HG02981 (cell line): ENCODE data around the gene MPST.
A peak's percentile ranks its signal among the peaks of the same experiment; 100 is the strongest.

Experiments
- ATAC-seq: cut with Tn5 transposase; IDR thresholded peaks from one replicate; pipeline ENCODE4 v1.9.1; 2021; ENCODE audit warnings: mild to moderate bottlenecking, moderate library complexity; ENCODE audit not compliant: unreplicated experiment

Gene MPST

DNA sequence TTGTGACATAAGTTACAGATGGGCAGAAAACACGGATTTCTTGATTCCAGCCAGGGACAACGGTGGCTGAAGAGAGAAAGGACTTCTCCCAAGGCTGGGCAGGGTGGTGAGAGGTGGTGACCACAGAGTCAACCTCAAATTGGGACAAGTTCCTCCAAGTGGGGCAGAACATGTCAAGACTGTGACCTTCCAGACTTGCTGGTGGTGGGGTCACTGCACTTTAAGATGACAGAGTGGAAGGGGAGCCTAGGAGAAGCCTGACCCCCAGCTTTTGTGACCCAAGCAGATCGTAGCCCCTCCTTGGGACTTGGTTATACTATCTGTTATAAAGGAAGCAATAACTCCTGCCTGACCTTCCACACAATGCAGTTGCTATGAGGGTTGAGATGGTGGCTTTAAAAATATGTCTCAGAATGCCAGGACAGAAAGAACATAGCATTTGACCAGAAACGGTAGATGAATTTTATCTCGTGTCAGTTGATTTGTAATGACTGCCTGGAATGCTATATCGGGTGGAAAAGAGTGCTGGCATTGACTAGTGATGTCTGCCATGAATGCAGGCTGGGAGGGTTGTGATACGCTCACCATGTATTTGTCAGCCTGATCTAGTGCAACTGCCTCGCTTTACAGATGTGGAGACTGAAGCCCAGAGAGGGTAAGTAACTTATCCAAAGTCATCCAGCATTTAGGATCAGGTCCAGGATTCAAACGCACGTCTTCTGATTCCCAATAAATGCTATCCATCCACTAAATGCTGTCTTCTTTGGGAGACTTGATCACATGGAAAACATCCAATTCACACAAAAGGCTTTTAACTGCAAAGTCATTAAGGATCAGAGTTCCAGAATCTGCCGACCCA is 18.6 kb upstream of the MPST start:
- ATAC-seq = no peak

DNA sequence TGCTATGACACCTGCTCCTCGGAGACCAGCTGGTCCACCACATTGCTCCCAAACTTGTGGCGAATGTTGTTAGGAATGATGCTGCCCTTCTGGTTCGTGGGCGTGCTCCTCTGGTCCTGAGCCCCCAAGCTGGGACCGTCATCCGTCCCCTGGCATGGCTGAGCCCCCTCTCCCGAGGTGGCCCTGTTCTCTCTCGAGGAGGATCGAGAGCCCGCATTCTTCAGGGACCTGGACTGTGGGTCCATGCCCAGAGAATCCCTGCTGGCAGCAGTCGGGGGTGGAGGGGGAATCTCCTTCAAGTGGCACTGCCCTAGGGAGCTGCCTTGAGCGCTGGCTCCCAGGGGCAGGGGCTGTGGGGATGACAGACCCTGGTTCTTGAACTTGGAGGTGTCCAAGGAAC is 17.7 kb upstream of the MPST start:
- no peak for ATAC-seq

DNA sequence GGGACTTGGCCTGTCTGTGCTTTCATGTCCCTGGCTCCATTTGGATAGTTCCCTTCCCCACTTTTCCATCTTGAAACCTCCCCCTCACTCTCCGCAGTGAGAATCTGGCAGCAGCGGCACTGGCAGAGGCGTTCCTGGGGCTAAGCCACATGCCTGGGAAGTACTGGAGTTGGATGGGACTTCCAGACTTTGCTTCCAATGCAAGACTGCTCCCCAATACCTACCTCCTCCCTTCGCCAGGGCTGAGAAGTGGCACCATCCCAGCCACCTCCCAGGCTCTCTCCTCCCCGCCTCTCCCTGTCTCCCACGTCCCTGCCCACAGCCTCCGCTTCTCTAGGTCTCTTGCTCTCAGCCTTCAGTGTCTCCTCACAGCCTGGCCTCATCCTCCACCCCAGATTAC is 16.9 kb upstream of the MPST start:
- no peak for ATAC-seq

DNA sequence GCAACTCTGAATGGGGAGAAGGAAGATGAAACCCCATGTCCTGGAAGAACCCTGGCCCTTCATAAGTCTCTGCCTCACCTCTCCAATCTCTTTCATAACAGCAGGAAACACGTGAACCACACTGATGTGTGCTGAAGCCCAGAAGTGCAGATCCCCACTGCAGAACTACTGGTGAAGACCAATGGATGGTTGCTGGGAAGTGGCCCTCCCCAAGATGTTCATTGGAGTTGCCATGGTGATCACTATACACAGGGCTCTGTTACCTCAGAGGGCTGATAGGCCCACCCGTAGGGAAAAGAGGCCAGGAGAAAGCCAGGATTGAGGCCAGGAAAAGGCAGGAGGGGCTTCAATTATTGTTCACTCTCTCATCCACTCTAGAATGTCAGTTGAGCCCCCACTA is 11.9 kb upstream of the MPST start:
- no peak for ATAC-seq

DNA sequence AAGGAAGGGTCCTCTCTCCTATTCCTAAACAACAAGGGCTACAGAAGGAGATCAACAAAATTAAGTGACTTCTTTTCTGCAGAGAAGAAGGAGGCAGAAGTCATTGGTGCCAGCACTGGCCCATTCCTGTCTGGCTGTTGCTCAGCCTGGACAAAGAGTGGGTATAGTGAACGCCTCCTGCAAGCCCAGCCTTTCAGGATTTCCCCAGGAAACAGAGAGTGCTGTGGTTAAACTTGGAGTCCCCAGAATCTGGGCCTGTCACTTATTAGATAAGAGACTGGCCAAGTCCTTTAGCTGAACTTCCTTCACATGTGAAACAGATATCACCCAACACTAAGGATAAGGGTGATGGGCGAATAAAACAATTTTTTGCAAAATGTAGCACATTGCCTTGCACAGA is 11.2 kb upstream of the MPST start:
- no peak for ATAC-seq

DNA sequence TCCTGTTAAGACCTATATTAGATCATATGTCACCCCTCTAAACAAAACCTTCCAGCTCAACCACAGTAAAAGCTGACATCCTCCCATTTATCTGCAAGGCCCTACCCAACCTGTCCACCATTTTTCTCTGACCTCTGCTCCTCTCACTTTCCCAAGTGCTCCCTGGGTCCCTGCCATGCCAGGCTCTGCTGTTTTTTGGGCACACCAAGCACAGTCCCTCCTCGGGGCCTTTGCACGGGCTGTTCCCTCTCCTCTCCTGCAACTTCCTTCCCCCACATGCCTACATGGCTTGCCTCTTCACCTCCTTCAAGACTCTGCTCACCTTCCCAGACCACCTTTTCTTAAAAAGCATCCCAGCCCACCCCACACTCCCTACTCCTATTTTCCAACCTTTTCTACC is 10.1 kb upstream of the MPST start:
- ATAC-seq = no peak

DNA sequence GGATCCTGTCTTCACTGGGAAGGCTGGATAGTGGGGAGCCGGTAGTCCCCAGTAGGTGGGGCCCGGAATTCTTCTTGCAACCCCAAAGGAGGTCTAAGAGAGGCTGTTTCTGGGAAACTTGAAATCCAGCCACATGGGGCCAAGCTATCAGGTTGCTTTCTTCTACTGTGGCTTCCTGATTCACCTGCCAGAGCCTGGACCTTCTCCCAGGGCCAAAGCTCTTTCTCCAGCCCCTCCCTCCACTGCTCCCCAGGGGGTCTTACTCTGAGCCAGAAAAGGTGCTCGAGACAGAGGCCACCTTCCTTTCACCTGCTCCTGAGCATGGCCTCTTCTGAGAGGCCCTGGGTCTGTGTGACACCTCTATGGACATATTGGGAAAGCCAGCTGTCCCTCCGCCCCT is 9.4 kb upstream of the MPST start:
- ATAC-seq = no peak

DNA sequence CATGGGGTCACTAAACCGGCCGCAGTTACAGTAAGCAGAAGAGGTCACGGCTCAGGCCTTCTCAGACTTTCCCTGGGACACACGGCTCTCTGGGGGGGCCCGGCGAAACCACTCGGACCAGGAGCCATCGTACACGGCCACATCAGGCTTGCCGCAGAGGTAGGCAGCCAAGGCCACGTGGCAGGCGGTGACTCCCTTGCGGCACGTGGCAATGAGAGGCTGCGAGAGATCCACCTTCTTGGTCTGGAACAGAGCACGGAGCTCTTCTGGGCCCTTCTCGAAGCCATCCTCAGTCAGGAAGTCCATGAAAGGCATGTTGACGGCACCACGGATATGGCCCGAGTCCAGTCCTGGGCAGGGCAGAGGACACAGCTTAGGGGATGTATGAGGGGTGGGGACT is 8.6 kb upstream of the MPST start:
- no peak for ATAC-seq

DNA sequence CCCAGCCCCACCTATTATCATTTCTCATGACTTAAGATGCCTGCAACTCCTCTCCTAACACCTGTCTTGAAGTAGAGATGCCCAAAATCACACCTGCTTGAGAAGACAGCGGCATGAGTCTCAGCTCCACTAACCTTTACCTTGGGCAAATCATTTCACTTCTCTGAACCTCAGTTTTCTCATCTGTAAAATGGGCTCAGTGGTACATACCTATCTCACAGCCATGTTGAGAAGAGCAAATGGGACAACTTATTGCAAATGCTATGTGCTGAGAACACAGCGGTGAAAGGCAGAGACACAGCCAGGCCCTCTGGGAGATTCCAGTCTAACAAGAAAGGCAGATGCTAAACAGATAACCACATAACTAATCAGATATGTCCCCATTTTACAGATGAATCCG is 8.1 kb upstream of the MPST start:
- ATAC-seq = no peak

DNA sequence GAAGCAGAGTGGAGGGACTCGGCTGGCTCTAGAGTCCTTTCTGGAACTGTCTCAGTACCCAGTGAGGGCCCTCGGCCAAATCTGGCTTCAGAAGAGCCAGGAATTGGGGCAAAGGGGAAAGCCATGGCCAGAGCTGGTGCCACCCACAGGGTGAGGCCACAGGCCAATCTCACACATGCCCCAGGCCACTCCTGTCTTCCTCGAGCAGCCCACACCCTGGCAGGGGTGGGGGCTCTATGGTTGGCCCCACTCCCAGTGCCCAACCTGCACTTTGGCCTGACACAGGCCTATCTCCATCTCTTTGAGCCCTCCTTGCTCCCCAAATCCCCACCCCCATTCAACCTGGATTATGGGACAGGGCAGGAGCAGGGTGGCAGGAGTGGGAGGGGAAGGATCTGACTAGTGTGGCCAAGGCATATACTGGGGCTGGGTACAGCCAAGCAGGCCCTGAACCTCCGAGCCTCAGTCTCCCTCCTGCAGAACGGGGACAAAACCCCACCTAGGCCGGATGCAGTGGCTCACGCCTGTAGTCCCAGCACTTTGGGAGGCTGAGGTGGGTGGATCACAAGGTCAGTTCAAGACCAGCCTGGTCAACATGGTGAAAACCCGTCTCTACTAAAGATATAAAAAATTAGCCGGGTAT is 7.2 kb upstream of the MPST start:
- ATAC-seq = no peak

DNA sequence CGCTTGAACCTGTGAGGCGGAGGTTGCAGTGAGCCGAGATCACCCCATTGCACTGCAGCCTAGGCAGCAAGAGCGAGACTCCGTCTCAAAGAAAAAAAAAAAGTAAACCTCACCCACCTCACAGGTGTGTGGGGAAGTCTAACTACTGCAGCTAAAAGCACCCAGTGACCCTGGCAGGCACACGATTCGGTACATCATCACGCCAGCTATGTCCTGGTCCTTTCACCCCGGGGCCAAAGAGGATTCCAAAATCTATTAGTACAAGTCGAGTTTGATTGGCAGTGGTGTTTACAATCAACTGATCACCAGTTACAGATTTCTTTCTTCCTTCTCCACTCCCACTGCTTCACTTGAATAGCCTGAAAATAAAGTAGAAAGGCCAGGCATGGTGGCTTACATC is 6.6 kb upstream of the MPST start:
- ATAC-seq = no peak

DNA sequence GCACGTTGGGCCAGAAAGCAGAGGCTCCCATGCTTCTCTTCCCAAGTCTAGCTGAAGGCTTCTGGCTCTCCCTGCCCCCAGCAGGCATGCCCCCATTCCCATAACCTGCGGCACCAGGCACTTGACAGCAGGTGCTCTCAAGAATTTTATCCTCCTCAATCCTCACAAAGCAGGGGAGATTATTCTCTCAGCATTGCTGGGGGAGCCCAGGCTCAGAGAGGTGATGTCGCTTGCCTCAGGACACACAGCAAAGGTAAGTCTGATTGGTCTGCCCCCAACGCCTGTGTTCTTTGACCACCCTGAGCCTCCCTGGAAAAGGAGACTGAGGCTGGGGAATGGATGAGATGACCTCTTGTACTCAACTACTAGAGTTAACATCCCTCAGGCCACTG is 5.1 kb upstream of the MPST start:
- no peak for ATAC-seq

DNA sequence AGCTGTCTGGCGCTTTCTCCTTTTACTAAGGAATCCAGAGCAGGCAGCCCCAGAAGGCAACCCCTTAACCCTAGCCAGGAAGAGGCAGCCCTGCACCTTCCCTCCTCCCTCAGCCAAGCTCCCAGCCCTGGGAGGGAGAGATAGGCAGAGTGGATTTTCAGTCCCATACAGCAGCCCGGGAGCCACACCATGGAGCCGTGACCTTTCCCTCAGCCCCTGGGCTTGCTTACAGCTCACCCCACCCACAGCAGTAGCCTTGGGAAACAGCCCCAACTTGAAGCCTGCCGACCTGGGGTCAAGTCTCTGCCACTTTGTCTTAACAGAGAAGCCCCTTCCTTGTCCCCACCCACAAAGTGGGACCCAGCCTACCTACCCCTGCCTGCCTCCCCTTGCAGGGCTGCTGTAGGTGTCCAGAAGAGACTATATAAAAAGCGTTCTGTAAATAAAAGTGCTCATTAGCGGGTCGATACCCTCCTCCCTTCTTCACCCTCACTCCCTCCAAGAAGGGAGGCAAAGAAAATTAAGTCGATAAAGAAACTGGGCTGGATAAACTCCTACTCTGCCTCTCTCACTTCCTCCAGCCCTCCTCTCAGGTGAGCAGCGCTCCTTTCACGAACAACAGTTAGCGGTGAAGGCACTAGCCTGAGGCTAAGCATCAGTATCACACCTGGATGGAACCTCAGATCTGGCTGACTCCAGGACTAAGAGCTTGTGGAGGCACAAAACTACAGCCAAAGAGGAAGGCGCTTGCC is 4.5 kb upstream of the MPST start:
- no peak for ATAC-seq

DNA sequence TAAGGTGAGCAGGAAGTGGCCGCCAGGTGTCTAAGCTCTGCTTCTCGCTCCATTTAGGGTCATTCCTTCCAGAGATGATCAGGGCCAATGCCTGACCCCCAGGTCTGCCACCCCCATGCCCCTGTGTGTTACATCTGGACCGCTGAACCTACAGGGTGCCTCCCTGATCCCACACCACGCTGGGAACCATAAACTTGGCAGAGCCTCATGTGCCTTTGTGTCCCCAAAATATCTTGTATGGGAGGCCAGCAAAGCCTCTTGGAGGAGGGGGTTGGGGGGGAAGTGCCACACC is 4.0 kb upstream of the MPST start:
- ATAC-seq = no peak

DNA sequence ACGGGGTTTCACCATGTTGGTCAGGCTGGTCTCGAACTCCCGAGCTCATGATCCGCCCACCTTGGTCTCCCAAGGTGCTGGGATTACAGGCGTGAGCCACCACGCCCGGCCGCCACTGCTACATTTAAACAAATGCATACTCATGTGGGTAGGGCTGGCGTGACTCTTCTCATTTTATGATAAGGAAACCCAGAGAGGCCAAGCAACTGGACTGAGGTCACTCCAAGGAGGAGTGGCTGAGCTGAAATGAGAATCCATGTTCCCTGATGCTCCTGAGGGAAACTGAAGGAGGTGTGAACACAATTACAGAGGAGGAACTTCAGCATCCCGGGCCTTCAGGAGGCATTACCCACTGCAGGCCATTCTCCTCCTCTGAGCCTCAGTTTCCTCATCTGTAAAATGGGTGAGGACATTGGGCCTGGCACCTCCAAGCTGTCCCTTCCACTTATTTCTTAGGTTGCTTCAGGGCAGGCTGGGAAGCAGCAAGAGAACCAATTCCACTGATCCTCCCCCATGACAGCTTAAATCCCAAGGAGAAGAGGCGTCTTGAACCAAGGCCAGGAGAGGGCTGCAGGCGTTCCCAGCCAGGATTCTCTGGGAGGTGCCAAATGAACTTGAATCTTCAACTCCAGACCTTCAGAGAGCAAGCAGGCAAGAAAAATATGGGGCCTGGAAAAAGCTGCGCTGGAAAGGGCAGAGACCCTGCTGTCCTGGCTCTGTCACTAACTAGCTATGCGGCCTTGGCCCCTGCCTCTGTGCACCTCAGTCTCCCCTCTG is 3.2 kb upstream of the MPST start:
- ATAC-seq = no peak

DNA sequence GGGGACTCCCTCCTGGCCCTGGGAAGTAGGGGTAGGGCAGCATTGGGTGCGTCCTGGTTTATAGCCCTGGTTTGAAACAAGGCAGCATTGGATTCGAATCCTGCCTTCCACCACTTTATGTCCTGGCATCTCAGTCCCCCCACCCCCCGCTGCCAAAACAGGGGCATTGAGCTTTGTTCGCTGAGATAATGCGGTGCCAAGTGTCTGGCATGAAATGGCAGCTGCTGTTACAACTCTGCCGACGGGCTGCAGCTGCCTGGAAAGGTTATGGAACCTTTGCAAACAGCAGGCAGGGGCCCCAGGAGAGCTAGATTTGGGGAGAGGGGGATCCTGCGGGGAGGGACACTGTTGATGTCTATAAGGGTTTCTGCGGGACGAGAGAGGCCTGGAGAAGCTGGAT is 2.2 kb upstream of the MPST start:
- ATAC-seq = no peak

DNA sequence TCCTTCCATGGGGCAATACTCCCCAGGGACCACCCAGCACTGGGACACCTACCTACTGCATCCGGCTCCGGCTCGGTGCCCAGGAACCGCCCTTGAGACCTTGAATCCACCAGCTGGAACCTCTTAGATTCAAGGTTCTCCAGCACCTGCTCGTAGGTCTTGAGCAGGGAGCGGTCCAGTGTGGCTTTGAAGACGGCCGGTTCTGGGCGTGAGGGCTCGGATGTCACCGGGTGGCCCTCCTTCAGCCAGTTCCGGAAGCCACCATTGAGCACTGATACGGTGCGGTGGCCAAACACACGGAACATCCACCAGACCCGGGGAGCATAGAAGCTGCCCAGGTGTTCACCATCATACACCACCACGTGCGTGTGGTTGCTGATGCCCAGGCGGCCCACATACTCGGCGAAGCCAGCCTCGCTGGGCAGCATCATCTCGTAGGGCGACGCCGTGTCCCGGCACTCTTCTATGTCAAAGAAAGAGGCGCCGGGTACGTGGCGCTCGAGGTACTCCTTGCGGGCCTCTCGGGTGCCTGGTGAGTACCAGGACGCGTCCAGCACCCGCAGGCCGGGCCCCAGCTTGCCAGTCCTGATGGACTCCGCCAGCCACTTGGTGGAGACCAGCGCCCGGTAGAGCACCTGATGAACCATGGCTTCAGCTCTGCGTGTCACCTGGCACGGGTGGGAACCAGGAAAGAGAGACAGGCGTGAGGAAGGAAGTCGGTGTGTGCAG is 1.3 kb upstream of the MPST start:
- no peak for ATAC-seq

DNA sequence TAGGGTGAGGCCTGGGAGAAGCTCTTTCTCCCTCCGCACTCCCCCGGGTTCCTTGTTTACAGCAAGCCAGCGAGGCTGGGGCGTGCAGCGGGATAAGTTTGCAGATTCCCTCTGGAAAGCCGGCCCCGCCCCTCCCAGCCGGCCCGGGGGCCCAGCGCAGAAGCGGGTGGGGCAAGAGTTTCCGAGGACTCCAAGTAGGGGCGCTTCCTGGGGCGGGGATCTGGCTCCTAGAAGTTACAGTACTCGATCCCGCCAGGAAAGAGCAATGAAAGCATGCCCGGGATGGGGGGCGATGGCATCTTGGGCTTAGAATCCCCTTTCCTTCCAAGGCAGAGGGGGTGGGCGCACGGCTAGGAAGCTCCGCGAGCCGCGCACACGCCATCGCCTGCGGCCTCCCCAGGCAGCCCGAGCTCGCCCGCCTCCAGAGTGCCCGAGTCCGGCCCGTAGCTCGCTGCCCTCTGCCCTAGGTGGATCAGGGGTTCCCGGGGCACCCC is 680 bp upstream of the MPST start:
- peak; percentile 24 for ATAC-seq

DNA sequence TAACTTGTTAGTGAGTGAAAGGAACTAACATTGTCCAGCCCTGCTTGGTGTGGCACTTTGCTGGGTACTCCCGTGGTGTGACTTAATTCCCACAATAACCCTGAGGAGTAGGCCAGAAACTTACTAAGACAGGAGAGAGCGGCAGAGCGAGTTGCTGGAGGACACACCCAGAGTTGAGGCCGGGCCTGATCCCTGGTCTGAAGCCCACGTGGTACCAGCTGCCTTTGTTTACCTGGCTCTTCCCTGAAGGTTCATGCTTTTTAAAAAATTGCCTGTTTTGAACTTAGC is 594 bp downstream of the MPST start:
- no peak for ATAC-seq

DNA sequence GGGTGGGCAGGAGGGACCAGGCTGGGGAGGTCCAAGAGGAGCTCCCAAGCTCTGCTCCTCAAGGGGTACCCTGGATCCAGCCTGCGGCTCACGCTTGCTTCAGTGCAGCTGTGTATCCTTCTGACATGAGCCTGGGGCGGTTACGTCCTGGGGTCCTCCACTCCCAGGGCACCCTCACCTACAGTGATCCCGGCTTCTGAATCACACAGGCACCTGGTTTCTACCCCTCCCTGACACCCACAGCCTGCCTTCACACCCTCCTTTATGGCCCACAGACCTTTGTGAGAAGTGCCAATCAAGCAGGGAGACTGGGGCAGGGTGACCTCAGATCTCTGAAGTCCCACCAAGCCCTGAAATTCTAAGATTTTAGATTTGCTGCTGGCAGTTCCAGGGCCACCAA is 1.5 kb downstream of the MPST start:
- ATAC-seq = no peak
